Measurements from ENCODE around the gene KRT77. TPM values are rescaled to one million over a fixed set of nuclear protein-coding genes. Genes with fewer than 3 reads are reported as not detected.

The KRT77 gene
- polyA plus RNA-seq, 1 donor from 2014 or later, result not detected

DNA sequence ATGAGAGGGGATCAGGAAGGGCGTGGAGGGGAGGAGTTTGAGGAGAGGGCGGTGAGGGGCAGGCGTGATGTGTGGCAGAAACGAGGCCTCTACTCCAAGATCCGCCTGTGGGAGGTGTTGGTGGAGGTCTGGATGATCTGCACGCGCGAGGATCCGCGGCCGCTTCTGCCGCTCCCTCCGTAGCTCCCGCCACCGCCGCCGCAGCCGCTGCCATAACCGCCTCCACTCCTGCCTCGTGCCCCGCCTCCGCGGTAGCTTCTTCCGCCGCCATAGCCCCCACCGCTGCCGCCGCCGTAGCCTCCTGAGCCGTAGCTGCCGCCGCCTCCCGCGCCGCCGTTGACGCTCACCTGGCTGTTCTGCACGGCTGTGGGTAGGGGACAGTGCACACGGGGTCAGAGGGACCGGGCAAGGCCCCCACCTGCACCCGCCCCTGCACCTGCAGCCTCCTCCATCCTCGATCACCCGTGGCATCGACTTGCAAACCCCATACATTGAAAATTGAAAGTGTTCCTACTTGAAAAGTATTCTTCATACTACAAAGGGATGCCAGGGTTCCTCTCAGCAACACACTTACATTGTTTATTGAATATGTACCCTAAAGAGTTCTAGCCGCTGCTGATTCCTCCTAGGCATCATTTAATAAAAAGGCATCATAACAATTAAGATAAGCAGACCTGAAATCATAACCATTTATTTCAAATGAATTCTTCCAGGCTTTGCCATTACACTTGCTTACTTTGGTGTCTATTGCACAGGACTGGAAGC lies 12.1 kb downstream of the KRT77 start:
- Histone ChIP-seq H2AFZ (ENCODE audit: low read depth, low read length) (peak overlapping the region; percentile 68), H3K79me2 (replicated peaks; ENCODE audit: insufficient read depth, low read length) (no peaks in the 10 kb centered on the region), H3K36me3 (ENCODE audit: insufficient read depth, low read length) (no peaks in the 10 kb centered on the region), H3K9ac (ENCODE audit: low read length) (peak overlapping the region; percentile 52), H4K20me1 (ENCODE audit: insufficient read depth) (no peaks in the 10 kb centered on the region), H3K9me3 (ENCODE audit: low read length) (no peaks in the 10 kb centered on the region), H3K4me3 (ENCODE audit: low read length) (peak overlapping the region; percentile 64), H3K27me3 (ENCODE audit: insufficient read depth, low read depth, low read length) (peaks cover 19% of the 10 kb centered on the region), H3F3A (ENCODE audit: insufficient read depth, low read length, poor library complexity, severe bottlenecking) (no peaks in the 10 kb centered on the region), H3K27ac (ENCODE audit: low read length) (no peak overlapping the region), H3K4me2 (ENCODE audit: low read length) (peak overlapping the region; percentile 48), H3K9me2 (ENCODE audit: insufficient read depth, low read length) (no peaks in the 10 kb centered on the region)
- TF ChIP-seq EP300 (conservative IDR thresholded peaks at IDR 0.05; ENCODE audit: poor library complexity, severe bottlenecking) (no peak), POLR2AphosphoS5 (IDR thresholded peaks at IDR 0.05) (no peak), RAD21 (conservative IDR thresholded peaks at IDR 0.05) (no peak), EZH2 (IDR thresholded peaks at IDR 0.05; ENCODE audit: borderline replicate concordance, insufficient read depth, low read length, poor library complexity, severe bottlenecking) (no peak), TAF1 (IDR thresholded peaks at IDR 0.05; ENCODE audit: low read depth) (no peak), MXI1 (conservative IDR thresholded peaks at IDR 0.05; ENCODE audit: poor library complexity, severe bottlenecking) (no peak), SMC3 (conservative IDR thresholded peaks at IDR 0.05; ENCODE audit: poor library complexity) (no peak)
- TF ChIP-seq, protein P1, sequence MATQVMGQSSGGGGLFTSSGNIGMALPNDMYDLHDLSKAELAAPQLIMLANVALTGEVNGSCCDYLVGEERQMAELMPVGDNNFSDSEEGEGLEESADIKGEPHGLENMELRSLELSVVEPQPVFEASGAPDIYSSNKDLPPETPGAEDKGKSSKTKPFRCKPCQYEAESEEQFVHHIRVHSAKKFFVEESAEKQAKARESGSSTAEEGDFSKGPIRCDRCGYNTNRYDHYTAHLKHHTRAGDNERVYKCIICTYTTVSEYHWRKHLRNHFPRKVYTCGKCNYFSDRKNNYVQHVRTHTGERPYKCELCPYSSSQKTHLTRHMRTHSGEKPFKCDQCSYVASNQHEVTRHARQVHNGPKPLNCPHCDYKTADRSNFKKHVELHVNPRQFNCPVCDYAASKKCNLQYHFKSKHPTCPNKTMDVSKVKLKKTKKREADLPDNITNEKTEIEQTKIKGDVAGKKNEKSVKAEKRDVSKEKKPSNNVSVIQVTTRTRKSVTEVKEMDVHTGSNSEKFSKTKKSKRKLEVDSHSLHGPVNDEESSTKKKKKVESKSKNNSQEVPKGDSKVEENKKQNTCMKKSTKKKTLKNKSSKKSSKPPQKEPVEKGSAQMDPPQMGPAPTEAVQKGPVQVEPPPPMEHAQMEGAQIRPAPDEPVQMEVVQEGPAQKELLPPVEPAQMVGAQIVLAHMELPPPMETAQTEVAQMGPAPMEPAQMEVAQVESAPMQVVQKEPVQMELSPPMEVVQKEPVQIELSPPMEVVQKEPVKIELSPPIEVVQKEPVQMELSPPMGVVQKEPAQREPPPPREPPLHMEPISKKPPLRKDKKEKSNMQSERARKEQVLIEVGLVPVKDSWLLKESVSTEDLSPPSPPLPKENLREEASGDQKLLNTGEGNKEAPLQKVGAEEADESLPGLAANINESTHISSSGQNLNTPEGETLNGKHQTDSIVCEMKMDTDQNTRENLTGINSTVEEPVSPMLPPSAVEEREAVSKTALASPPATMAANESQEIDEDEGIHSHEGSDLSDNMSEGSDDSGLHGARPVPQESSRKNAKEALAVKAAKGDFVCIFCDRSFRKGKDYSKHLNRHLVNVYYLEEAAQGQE (IDR thresholded peaks at IDR 0.05; ENCODE audit: borderline replicate concordance), result no peak
- TF ChIP-seq, protein P2, sequence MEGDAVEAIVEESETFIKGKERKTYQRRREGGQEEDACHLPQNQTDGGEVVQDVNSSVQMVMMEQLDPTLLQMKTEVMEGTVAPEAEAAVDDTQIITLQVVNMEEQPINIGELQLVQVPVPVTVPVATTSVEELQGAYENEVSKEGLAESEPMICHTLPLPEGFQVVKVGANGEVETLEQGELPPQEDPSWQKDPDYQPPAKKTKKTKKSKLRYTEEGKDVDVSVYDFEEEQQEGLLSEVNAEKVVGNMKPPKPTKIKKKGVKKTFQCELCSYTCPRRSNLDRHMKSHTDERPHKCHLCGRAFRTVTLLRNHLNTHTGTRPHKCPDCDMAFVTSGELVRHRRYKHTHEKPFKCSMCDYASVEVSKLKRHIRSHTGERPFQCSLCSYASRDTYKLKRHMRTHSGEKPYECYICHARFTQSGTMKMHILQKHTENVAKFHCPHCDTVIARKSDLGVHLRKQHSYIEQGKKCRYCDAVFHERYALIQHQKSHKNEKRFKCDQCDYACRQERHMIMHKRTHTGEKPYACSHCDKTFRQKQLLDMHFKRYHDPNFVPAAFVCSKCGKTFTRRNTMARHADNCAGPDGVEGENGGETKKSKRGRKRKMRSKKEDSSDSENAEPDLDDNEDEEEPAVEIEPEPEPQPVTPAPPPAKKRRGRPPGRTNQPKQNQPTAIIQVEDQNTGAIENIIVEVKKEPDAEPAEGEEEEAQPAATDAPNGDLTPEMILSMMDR (IDR thresholded peaks at IDR 0.05; ENCODE audit: poor library complexity, severe bottlenecking), result no peak

DNA sequence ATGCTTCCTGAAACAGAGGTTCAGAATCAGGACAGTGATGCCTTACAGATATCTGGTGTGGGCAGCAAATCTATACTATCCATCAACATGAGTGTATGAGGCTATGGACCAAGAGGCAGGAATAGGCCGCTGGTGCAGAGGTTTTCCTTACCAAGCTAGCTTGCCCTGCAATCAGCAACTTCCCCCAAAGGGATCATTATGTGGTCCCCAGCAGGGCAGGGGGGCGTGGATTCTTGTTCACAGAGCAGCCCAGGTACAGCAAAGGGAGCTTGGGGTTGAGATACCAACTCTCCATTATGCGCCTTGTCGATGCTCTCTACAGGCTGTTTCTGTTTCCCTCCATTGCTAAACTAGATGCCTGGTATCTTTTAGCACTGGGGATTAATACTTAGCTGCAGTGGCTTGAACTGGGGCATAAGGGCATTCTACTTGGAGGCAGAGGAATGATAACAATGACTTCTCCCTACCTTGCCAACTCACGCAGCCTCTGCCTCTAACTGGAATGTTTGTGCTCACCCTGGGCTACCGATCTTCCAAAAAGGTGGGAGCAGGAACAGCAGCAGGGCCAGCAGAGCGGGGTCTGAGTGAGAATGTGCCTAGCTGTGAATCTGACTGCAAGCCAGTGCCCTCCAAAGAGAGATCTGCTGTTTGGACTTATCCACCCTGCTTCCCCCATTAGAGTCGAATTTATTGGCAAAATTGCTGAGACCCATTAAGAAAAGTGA lies 12.8 kb downstream of the KRT77 start:
- Histone ChIP-seq H3K36me3 (ENCODE audit: insufficient read depth, low read length) (no peaks in the 10 kb centered on the region), H3F3A (ENCODE audit: insufficient read depth, low read length, poor library complexity, severe bottlenecking) (no peaks in the 10 kb centered on the region), H3K4me2 (ENCODE audit: low read length) (peak overlapping the region; percentile 48), H4K20me1 (ENCODE audit: insufficient read depth) (no peaks in the 10 kb centered on the region), H2AFZ (ENCODE audit: low read depth, low read length) (peak overlapping the region; percentile 68), H3K9me2 (ENCODE audit: insufficient read depth, low read length) (no peaks in the 10 kb centered on the region), H3K27me3 (ENCODE audit: insufficient read depth, low read depth, low read length) (peaks cover 19% of the 10 kb centered on the region), H3K79me2 (replicated peaks; ENCODE audit: insufficient read depth, low read length) (no peaks in the 10 kb centered on the region), H3K9me3 (ENCODE audit: low read length) (no peaks in the 10 kb centered on the region), H3K4me3 (ENCODE audit: low read length) (peak overlapping the region; percentile 64), H3K27ac (ENCODE audit: low read length) (no peak overlapping the region), H3K9ac (ENCODE audit: low read length) (peak overlapping the region; percentile 52)
- TF ChIP-seq, protein P1 (IDR thresholded peaks at IDR 0.05; ENCODE audit: borderline replicate concordance), result no peak
- TF ChIP-seq, protein P2 (IDR thresholded peaks at IDR 0.05; ENCODE audit: poor library complexity, severe bottlenecking), result no peak
- no peak for TF ChIP-seq POLR2AphosphoS5 (IDR thresholded peaks at IDR 0.05)
- TF ChIP-seq SMC3 (conservative IDR thresholded peaks at IDR 0.05; ENCODE audit: poor library complexity), result no peak
- no peak for TF ChIP-seq EP300 (conservative IDR thresholded peaks at IDR 0.05; ENCODE audit: poor library complexity, severe bottlenecking)

Measured in neural cell (in vitro differentiated cells).